Stimulated activated naive CD8-positive, alpha-beta T cell treated with anti-CD3 and anti-CD28 coated beads, Interleukin-15, amount 100 ng/mL, for 72 hours (primary cell): ENCODE measurements around the gene C6orf132.

Experiments used
- ATAC-seq: fragments of 150-1000 bp; cut with Tn5 transposase; 2 replicates; pipeline ENCODE4 v1.10.0; 2021; ENCODE audit warnings: mild to moderate bottlenecking, moderate library complexity
- DNase-seq, 2 donors: peaks; one replicate each; pipeline ENCODE4 v3.0.0; 2021 to 2022
- H3K27ac Mint-ChIP-seq, 2 donors: one replicate each; pipeline ENCODE4 v1.8.0; 2022; ENCODE audit warnings: mild to moderate bottlenecking in 2 of 2, mixed read lengths in 2 of 2, moderate library complexity in 2 of 2
- H3K27me3 Mint-ChIP-seq: one replicate; pipeline ENCODE4 v1.8.0; 2022; ENCODE audit warnings: mixed read lengths
- H3K4me1 Mint-ChIP-seq: one replicate; pipeline ENCODE4 v1.8.0; 2022; ENCODE audit warnings: mild to moderate bottlenecking, mixed read lengths
- H3K4me3 Mint-ChIP-seq, 2 donors: one replicate each; pipeline ENCODE4 v1.8.0; 2022; ENCODE audit warnings: mild to moderate bottlenecking in 2 of 2, mixed read lengths in 2 of 2, moderate library complexity in 1 of 2
- H3K9me3 Mint-ChIP-seq, 2 donors: one replicate each; pipeline ENCODE4 v1.8.0; 2022; ENCODE audit warnings: mixed read lengths in 2 of 2

Gene C6orf132

DNA sequence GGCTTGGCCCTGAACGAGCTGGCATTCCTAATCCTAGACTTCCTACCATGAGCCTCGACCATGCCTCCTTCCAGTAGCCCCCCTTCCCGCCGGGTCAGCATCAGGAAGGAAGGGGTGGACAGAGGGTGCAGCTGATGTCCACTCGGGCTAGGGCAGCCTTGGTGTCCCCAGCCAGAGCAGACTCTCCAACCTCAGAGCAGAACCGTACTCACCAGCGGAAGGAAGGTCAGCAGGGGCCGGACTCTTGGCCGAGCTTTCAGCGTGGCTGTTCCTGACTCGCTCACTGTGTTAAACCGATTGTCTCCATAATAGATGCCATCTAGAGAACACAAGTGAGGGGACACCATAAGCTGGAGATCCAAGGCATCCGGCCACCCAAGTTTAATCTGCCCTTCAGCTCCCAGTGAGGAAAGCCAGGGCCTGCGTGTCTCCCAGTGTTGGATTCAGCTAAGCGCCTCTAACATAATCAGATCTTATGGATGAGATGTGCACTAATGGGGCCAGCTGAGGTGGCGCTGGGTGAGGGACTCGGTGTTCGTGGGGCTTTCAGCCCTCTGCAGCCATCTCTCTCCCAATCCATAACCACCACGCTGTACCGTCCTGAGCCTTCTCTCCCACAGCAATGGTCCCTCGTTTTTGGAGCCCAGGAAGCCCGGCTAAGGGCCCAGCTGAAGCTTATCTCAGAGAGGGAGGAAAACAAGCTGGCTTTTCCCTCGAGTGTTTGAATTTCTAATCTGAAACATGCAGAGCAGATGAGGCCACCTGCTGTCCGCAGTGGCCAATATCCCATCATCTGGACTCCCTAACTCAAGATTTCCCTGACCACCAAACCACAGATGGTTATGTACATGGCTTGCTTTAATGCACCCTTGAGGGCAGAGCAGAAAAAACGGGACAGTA is 13.7 kb downstream of the C6orf132 start:
- ATAC-seq (no peak), DNase-seq (no peak)
- Mint-ChIP-seq H3K9me3 (no peaks in the 10 kb centered on the region), H3K4me1 (no peaks in the 10 kb centered on the region), H3K27ac (no peak overlapping the region), H3K4me3 (no peak overlapping the region), H3K27me3 (no peaks in the 10 kb centered on the region)

DNA sequence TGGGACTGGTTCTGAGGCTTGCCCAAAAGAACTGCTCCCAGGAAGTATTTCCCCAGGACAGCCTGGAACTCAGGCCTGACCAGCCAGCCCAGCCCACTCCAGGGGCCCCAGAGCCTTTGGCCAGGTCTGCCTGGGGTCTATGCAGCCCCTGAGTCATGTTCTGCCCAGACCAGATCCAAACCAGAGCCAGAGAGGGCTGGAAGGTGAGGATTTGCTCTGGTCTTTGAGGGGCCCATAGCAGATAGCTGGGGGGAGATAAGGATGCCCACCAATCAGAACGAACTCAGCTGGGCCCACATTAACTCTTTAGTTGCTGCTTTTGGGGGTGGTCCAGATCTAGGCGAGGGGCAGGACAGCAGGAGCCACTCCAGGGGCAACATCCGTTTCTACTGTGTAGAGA is 16.8 kb downstream of the C6orf132 start:
- Mint-ChIP-seq H3K27me3 (no peaks in the 10 kb centered on the region), H3K4me1 (no peaks in the 10 kb centered on the region), H3K9me3 (no peaks in the 10 kb centered on the region), H3K27ac (no peak overlapping the region), H3K4me3 (no peak overlapping the region)
- no peak for DNase-seq
- no peak for ATAC-seq

DNA sequence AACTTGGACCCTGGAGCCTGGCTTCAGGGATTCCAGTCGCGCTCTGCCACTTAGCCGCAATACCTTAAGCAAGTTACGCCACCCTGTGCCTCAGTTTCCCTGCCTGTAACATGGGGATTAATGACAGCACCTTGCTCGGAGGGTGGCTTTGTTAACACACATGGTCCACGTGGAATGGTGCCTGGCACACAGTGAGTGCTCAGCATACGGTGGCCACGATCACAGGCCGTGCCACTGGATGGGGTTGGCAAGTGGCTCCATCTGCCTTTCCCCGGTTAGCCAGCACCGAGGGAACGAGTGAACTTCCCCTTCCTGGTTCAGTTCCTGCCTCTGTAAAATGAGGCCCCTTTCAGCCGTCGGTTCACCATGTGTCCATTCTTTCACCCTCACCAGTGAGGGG is 17.2 kb downstream of the C6orf132 start:
- Mint-ChIP-seq H3K9me3 (no peaks in the 10 kb centered on the region), H3K27ac (no peak overlapping the region), H3K4me3 (no peak overlapping the region), H3K4me1 (no peaks in the 10 kb centered on the region), H3K27me3 (no peaks in the 10 kb centered on the region)
- no peak for ATAC-seq
- DNase-seq = no peak

DNA sequence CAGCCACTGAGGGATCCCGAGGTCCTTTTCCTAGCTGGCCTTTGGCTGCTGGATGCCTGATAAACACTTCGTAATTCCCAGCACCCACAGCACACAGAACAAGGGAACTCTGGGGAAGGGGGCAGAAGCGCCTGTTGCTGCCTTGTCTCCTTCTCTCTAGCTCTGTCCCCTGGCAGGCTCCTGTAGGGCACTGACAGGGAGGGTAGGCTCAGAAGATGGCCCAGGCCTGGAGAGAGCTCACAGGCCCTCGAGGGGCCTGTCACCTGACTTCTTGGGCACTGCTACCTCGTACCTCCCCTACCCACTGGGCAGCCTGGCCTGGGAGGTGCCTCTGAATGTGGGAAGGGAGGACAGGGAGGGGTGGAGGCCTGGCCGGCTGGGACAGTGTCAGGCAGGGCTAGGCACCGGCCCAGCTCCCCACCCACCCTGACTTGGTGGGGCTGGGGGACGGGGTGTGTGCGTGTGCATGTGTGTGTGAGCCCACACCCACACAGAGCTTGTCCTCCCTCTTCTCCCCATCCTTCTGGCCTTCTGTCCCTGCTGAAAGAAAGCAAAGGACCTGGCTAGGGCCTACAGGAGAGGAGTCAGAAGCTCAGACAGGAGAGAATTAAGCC is 18.1 kb downstream of the C6orf132 start:
- Mint-ChIP-seq H3K9me3 (no peaks in the 10 kb centered on the region), H3K27ac (no peak overlapping the region), H3K27me3 (no peaks in the 10 kb centered on the region), H3K4me1 (no peaks in the 10 kb centered on the region), H3K4me3 (no peak overlapping the region)
- ATAC-seq = peak; percentile 39
- DNase-seq = no peak

DNA sequence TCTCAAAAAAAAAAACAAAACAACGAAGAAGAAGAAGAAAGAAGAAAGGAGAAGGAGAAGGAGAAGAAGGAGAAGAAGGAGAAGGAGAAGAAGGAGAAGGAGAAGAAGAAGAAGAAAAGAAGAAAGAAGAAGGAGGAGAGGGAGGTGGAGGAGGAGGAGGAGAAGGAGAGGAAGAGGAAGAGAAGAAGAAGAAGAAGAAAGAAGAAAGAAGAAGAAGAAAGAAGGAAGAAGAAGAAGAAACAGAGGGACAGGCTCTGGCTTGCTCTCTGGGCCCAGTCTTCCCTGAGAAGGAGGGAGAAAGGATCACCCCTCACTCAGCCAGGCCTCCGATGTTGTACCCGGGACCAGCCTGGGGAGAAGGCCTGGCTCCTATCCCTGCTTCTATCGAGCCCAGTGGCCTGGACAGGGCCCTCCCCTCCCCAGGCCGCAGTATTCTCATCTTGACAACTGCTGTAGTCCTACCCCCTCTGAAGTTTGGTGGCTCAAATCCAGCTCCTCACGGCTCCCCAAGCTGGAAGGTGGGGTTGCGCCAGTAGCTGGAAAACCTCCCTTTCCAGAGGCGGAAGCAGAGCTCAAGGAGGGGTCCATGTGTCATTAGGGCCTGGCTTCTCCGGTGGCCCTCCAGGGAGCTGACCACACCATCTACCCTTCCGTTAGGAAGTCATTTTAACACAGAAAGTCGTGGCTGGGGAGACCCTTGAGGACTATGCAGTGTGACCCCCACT is 18.9 kb downstream of the C6orf132 start:
- H3K27me3 Mint-ChIP-seq = no peaks in the 10 kb centered on the region
- H3K9me3 Mint-ChIP-seq = no peaks in the 10 kb centered on the region
- no peaks in the 10 kb centered on the region for H3K4me1 Mint-ChIP-seq
- DNase-seq (no peak), ATAC-seq (no peak)
- no peak overlapping the region for H3K27ac Mint-ChIP-seq
- H3K4me3 Mint-ChIP-seq = no peak overlapping the region

DNA sequence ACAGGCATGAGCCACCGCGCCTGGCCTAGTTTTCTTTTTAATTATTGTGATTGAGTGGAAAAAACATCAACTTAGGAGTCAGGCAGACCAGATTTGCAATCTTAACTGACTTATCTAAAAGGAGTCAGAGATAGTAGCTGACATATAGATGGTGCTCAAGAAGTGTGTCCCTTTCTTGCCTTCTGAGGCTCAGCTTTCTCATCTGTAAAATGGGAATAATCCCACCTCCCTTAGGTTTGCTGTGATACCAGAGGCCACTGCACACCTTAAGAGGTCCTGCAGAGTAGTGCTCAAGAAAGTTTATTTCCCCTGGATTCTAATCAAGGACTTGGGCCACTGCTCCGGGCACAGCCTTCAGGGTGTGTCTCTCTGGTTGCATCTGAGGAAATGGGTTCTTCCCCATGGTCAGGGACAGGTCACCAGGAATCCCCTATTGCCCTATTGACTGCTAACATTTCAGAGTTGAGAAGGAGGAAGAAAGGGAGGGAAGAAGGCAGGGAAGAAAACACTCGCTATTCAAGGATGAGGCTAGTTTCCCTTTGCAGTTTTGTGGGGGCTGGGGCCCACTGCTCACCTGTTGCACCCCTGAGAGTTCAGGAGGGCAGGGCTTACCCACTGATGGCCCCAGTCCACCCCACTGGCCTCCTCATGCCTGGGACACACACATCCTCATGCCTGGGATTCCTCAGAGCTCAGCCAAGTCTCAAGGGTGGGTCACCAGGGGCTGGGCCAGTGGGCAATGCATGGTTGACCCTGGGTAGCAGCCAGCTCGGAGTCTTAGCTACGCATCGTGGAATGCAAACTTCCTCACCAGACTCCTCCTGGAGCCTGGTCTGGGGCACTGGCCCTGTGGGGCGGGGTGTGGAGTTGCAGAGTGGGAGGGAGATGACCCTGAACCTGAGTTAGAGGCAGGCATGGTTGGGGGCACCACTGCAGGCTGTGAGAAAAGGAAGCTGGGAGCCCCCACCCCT is 21.2 kb downstream of the C6orf132 start:
- no peak overlapping the region for H3K27ac Mint-ChIP-seq
- no peak for ATAC-seq

DNA sequence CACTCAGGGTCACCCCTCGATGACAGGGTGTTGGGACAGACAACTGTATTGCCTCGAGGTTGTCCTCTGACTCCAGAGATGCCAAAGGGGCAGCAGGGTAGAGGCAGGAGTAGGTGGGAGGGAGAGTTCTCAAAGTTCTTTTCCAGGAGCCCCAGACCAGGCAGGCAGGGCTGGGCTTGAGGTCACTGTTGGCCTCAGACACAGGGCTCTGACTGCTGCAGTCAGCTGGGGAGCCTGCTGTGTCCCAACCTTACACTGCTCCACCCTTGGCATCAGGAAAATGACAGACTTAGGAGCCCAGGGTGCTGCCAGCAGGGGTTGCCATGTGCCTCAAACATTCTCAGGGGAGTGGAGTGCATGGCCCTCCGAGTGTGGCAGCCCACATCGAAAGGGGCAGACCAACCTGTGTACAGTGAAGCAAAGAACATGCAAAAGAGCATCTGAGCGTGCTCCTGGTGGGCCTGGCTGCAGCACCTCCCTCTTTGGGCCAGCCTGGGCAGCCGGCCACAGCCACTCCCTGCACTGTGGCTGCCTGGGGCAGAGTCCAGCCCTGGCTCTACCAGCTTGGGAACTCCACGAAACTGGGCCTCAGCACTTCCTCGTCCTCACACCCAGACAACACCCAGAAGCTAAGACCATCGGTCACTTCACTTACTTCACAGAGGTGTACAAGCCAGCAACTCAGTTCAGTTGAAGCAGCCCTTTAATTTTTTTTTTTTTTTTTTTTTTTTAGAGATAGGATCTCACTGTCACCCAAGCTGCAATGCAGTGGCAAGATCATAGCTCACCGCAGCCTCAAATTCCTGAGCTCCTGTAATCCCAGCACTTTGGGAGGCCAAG is 24.0 kb downstream of the C6orf132 start:
- Mint-ChIP-seq H3K27me3 (peaks cover 15% of the 10 kb centered on the region), H3K4me3 (no peak overlapping the region), H3K4me1 (no peaks in the 10 kb centered on the region), H3K9me3 (no peaks in the 10 kb centered on the region), H3K27ac (no peak overlapping the region)
- ATAC-seq = no peak
- DNase-seq = no peak

More for the DNA sequence above, 21.2 kb downstream of the C6orf132 start:
- DNase-seq = no peak
- H3K4me3 Mint-ChIP-seq = no peak overlapping the region
- H3K9me3 Mint-ChIP-seq = no peaks in the 10 kb centered on the region
- H3K27me3 Mint-ChIP-seq = peaks cover 12% of the 10 kb centered on the region
- no peaks in the 10 kb centered on the region for H3K4me1 Mint-ChIP-seq

DNA sequence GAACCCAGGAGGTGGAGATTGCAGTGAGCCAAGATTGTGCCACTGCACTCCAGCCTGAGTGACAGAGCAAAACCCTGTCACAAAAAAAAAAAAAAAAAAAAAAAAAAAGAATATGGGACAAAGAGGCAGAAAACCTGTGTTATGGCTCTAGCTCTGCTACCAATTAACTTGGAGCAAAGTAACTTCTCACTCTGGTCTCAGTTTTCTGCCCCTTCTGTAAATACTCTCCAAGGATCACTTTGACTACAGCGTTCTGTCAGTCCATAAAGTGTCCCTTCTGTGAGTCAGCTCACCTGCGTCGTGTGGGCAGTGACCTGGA is 24.6 kb downstream of the C6orf132 start:
- no peaks in the 10 kb centered on the region for H3K9me3 Mint-ChIP-seq
- ATAC-seq (no peak), DNase-seq (no peak)
- peaks cover 15% of the 10 kb centered on the region for H3K27me3 Mint-ChIP-seq
- H3K27ac Mint-ChIP-seq = no peak overlapping the region
- H3K4me1 Mint-ChIP-seq = no peaks in the 10 kb centered on the region
- no peak overlapping the region for H3K4me3 Mint-ChIP-seq

DNA sequence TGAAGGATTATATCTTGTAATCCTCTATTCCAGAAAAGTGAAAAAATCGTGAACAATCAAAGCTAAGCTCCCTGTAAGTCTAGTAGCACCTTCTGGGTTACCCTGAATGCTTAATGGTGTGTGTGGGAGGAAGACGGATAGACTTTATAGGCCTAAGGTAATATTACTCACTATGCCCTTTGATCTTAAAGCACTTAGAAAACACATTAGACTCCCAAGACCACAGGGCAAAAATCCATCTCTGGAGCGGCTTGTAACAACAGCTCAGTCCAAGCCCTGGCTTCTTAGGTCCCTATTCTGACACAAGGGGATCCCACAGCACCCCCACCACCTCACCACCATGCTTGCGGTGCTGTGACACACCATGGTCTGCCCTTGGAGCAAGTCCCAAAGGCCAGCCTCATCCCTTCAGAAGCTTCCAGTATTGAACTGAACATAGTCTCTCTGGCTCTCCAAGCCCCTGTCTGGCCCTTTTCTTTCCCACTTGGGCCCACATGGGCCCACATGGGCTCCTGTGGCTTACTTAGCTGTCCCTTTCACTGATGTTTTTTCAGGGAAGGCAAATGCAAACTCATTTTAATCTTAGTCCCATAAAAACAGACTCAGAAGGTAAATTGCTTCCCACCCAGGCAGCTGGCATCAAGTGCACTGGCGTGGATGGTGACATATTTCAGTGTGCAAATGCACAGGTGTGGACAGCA is 28.3 kb downstream of the C6orf132 start:
- no peaks in the 10 kb centered on the region for H3K4me1 Mint-ChIP-seq
- DNase-seq (no peak), ATAC-seq (no peak)
- H3K27ac Mint-ChIP-seq = peak overlapping the region in 1 of 2 donors; percentile 64
- H3K4me3 Mint-ChIP-seq = no peak overlapping the region
- H3K9me3 Mint-ChIP-seq = no peaks in the 10 kb centered on the region
- H3K27me3 Mint-ChIP-seq = peaks cover 15% of the 10 kb centered on the region

DNA sequence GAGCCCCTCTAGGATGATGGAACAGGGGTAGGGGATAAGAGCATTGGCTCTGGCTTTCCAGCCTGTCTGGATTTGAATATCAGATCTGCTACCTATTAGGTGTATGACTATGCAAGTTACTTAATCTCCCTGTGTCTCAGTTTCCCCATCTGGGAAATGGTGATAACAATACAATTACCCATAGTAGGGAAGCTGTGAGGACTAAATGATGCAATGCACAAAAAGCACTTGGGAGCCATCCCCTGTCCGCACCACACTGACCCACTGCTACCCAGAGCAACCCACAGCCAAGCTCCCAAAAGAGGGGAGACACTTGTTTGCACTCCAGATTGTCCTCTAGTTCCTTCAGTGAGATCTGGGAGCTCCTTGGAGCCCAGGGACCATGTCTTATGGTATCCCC is 30.1 kb downstream of the C6orf132 start:
- Mint-ChIP-seq H3K9me3 (no peaks in the 10 kb centered on the region), H3K4me1 (no peaks in the 10 kb centered on the region), H3K4me3 (no peak overlapping the region), H3K27me3 (peaks cover 14% of the 10 kb centered on the region), H3K27ac (no peak overlapping the region)
- DNase-seq (no peak), ATAC-seq (no peak)

DNA sequence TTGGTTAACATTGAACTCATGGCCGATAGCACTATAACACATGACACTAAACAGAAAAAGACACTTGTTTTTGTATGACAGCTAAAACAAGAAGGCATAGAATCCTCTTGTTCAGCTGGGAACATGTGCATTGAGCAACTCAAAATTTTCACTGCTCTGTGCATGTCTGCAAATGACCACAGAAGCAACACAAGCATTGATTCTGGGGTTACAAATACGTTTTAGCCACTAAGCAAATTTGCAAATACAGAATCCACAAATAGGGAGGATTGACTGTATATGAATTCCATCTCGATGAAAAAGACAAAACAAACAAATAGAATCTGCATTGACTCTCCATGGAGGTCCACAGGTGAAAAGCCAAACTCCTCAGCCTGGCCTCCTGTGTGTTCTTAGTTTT is 31.7 kb downstream of the C6orf132 start:
- Mint-ChIP-seq H3K4me3 (no peak overlapping the region), H3K9me3 (no peaks in the 10 kb centered on the region), H3K27me3 (no peaks in the 10 kb centered on the region), H3K4me1 (no peaks in the 10 kb centered on the region), H3K27ac (no peak overlapping the region)
- ATAC-seq = no peak
- no peak for DNase-seq

DNA sequence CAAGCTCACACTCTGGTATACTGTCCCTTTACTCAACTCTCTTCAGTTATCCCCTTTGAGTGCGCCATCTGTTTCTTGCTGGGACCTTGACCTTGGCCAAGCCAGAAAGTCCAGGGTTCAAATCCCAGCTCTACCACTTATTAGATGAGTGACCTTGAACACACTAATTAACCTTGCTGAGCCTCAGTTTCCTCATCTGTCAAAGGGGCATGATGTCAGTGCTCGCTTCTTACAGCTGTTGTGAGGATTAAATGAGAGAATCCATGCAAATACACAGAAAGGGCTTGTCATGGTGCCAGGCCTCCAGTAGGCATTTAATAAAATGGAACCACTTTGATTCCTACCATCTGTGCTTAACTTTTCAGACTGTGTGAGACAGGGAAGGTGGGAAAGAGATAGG is 34.3 kb downstream of the C6orf132 start:
- no peak for ATAC-seq
- no peak for DNase-seq
- H3K4me3 Mint-ChIP-seq = no peak overlapping the region
- H3K4me1 Mint-ChIP-seq = peaks cover 10% of the 10 kb centered on the region
- H3K9me3 Mint-ChIP-seq = no peaks in the 10 kb centered on the region
- H3K27me3 Mint-ChIP-seq = no peaks in the 10 kb centered on the region
- no peak overlapping the region for H3K27ac Mint-ChIP-seq

DNA sequence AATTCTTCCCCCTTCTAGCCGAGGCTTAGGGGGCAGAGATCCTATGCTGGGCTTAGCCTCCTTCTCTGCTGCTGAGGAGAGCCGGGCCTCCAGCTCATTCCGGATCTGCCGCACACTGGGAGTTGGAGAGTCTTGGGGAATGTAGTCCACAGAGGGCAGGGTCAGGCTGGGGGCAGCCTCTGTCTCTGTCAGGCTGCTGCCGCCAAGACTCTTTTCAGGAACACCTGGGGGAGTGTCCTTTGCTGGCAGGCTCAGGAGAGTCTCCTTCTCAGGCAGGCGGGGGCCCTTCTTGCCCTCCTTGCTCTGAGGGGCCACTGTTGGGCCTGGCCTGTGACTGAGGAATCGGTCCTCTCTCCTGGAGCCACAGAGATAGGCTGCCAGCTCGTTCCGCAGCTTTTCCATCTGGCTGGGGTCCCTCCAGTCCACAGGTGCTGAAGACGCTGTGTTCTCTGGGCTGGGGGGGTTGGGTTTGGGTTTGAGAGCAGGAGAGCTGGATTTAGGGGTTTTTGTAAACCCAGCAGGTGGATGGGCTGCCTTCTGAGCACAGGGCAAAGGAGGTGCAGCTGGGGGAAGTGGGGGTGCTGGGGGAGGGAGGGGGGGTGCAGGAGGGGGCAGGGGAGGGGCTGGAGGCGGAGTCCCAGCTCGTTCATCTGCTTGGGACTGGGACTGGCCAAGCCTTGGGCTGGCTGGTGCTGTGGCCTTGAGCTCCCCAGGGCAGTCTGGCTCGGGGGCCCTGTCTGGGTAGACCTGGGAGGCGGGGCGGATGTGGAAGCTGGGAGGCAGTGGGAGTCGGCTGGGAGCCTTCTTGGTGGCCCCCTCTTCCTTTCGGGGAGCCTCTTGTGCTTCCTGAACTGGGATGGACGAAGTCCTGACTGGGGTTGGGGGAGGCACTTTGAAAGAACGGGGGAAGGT is 36.1 kb downstream of the C6orf132 start:
- H3K27me3 Mint-ChIP-seq = no peaks in the 10 kb centered on the region
- no peak for ATAC-seq
- no peak overlapping the region for H3K4me3 Mint-ChIP-seq
- DNase-seq = no peak
- H3K27ac Mint-ChIP-seq = no peak overlapping the region
- no peaks in the 10 kb centered on the region for H3K9me3 Mint-ChIP-seq
- H3K4me1 Mint-ChIP-seq = peaks cover 12% of the 10 kb centered on the region
